Hepatocyte (in vitro differentiated cells): ENCODE measurements around the gene MEX3A. TPM values are rescaled to one million over a fixed set of nuclear protein-coding genes. Genes with fewer than 3 reads are reported as not detected.

ENCODE experiments used
- DNase-seq: peaks from one replicate; pipeline ENCODE4 v3.0.0-alpha.2; 2016; ENCODE audit warnings: low spot score
- H2AFZ ChIP-seq: fragments of 200-600 bp; sonication (generic); 2 replicates; pipeline ENCODE4 v1.6.0; 2016; ENCODE audit warnings: antibody characterized with exemption, mild to moderate bottlenecking
- H3K27ac ChIP-seq: fragments of 200-600 bp; sonication (generic); 2 replicates; pipeline ENCODE4 v1.5.1; 2016; ENCODE audit warnings: mild to moderate bottlenecking
- H3K27me3 ChIP-seq: fragments of 200-600 bp; sonication (generic); 2 replicates; pipeline ENCODE4 v1.6.1; 2016
- H3K36me3 ChIP-seq: fragments of 200-600 bp; sonication (generic); replicated peaks from 2 replicates; pipeline ENCODE4 v1.5.1; 2016; ENCODE audit warnings: low read depth; ENCODE audit not compliant: insufficient read depth
- H3K4me1 ChIP-seq: fragments of 200-600 bp; sonication (generic); 2 replicates; pipeline ENCODE4 v1.5.1; 2016; ENCODE audit warnings: mild to moderate bottlenecking, moderate library complexity; ENCODE audit not compliant: insufficient read depth
- H3K4me2 ChIP-seq: fragments of 200-600 bp; sonication (generic); 2 replicates; pipeline ENCODE4 v1.6.0; 2016
- H3K4me3 ChIP-seq: fragments of 200-600 bp; sonication (generic); 2 replicates; pipeline ENCODE4 v1.5.1; 2016; ENCODE audit warnings: mild to moderate bottlenecking
- H3K79me2 ChIP-seq: fragments of 200-600 bp; sonication (generic); 2 replicates; pipeline ENCODE4 v1.6.0; 2017; ENCODE audit warnings: mild to moderate bottlenecking
- H3K9me2 ChIP-seq: fragments of 200-600 bp; sonication (generic); replicated peaks from 2 replicates; pipeline ENCODE4 v1.6.0; 2017; ENCODE audit warnings: mild to moderate bottlenecking; ENCODE audit not compliant: insufficient read depth
- H3K9me3 ChIP-seq: fragments of 200-600 bp; sonication (generic); 2 replicates; pipeline ENCODE4 v1.5.1; 2016; ENCODE audit warnings: low read depth, mild to moderate bottlenecking
- H4K20me1 ChIP-seq: fragments of 200-600 bp; sonication (generic); 2 replicates; pipeline ENCODE4 v1.6.0; 2016; ENCODE audit warnings: mild to moderate bottlenecking; ENCODE audit not compliant: insufficient read depth, poor library complexity, severe bottlenecking
- CTCF ChIP-seq: fragments of 200-600 bp; sonication (generic); IDR thresholded peaks from 2 replicates; pipeline ENCODE4 v1.5.1; 2016; ENCODE audit warnings: antibody characterized with exemption, mild to moderate bottlenecking; ENCODE audit not compliant: poor library complexity
- EZH2 ChIP-seq: fragments of 200-600 bp; sonication (generic); IDR thresholded peaks from 2 replicates; pipeline ENCODE4 v1.6.1; 2016; ENCODE audit warnings: antibody characterized with exemption, mild to moderate bottlenecking, borderline replicate concordance
- EZH2phosphoT487 ChIP-seq: fragments of 200-600 bp; sonication (generic); IDR thresholded peaks from one replicate; pipeline ENCODE4 v1.6.1; 2018; ENCODE audit warnings: antibody characterized with exemption, mild to moderate bottlenecking, low read depth, moderate library complexity; ENCODE audit not compliant: unreplicated experiment, severe bottlenecking
- WGBS: methylation state at CpG from one replicate; pipeline ENCODE4 v1.1.6; 2016; ENCODE audit warnings: low lambda C conversion rate; ENCODE audit errors: missing lambda C conversion rate; 5-methylcytosine and 5-hydroxymethylcytosine counted together
- polyA plus RNA-seq: library from polyadenylated mRNA; unstranded; fragments of >200 nt; fragmentation: Nextera tagmentation; extraction: Ambion mirVana; gene quantifications from 2 replicates; pipeline ENCODE4 v1.2.1, GENCODE V29; 2016
- total RNA-seq: library from RNA; depleted of rRNA; stranded (reverse); fragments of >200 nt; gene quantifications from 2 replicates; pipeline ENCODE4 v1.2.3, GENCODE V29; 2014

Gene MEX3A
- total and polyA plus RNA-seq, 2 experiments from 2014 or later: 9.3 to 12.0 TPM

- Histone ChIP-seq H3K36me3 (no peaks in the 10 kb centered on the region), H2AFZ (peak overlapping the region; percentile 94), H3K79me2 (peaks cover 38% of the 10 kb centered on the region), H3K4me3 (peak overlapping the region; percentile 83), H3K9me2 (no peaks in the 10 kb centered on the region), H3K9me3 (no peaks in the 10 kb centered on the region), H4K20me1 (peaks cover 4% of the 10 kb centered on the region), H3K4me2 (peak overlapping the region; percentile 83), H3K27me3 (no peaks in the 10 kb centered on the region), H3K27ac (peak overlapping the region; percentile 56), H3K4me1 (peaks cover 3% of the 10 kb centered on the region)
- TF ChIP-seq CTCF (no peak), EZH2phosphoT487 (no peak)
- DNase-seq: no peak
- WGBS: 26% methylated on average over 17 of the region's 17 CpGs
Measured at GRCh38 chr1:156055281-156056048, 26.8 kb downstream of the MEX3A start.

GRCh38 chr1:156054500-156055280, 27.6 kb downstream of the MEX3A start, which contains the start of gene LAMTOR2:
Gene LAMTOR2 (plus strand): TSS chr1:156054782. CDS start chr1:156054890, 108 bp downstream.
- H3K9me3 ChIP-seq: no peaks in the 10 kb centered on the region
- no peaks in the 10 kb centered on the region for H3K27me3 ChIP-seq
- H3K79me2 ChIP-seq: peaks cover 38% of the 10 kb centered on the region
- H3K27ac ChIP-seq: peak within 1 kb of the TSS; percentile 97
- no peaks in the 10 kb centered on the region for H3K9me2 ChIP-seq
- whole genome bisulfite sequencing: 1% methylated on average over 52 of the region's 53 CpGs
- TF ChIP-seq EZH2 (no peak), EZH2phosphoT487 (no peak), CTCF (no peak)
- H2AFZ ChIP-seq: peak within 1 kb of the TSS; percentile 94
- H3K36me3 ChIP-seq: no peaks in the 10 kb centered on the region
- no peaks in the 10 kb centered on the region for H3K4me1 ChIP-seq
- H3K4me2 ChIP-seq: peak within 1 kb of the TSS; percentile 88
- peak within 1 kb of the TSS; percentile 83 for H3K4me3 ChIP-seq
- peak; percentile 98 for DNase-seq
- H4K20me1 ChIP-seq: peaks cover 4% of the 10 kb centered on the region

- DNase-seq: peak; percentile 96
- H2AFZ ChIP-seq: peak within 1 kb of the TSS; percentile 94
- WGBS: 3% methylated on average over 19 of the region's 49 CpGs
- peak within 1 kb of the TSS; percentile 83 for H3K4me3 ChIP-seq
- H3K9me3 ChIP-seq: no peaks in the 10 kb centered on the region
- TF ChIP-seq EZH2: no peak
- no peak for TF ChIP-seq EZH2phosphoT487
- peak; percentile 60 for TF ChIP-seq CTCF
- H3K36me3 ChIP-seq: no peaks in the 10 kb centered on the region
- no peaks in the 10 kb centered on the region for H3K27me3 ChIP-seq
- peak within 1 kb of the TSS; percentile 88 for H3K4me2 ChIP-seq
- H3K79me2 ChIP-seq: peaks cover 38% of the 10 kb centered on the region
- H3K27ac ChIP-seq: peak within 1 kb of the TSS; percentile 97
- H3K4me1 ChIP-seq: no peaks in the 10 kb centered on the region
- H4K20me1 ChIP-seq: peaks cover 4% of the 10 kb centered on the region
- H3K9me2 ChIP-seq: no peaks in the 10 kb centered on the region
Measured at GRCh38 chr1:156053768-156054499, 28.3 kb downstream of the MEX3A start, which contains the start of gene UBQLN4. Gene UBQLN4 (minus strand): TSS chr1:156053798. CDS start chr1:156053701, 97 bp downstream.
